ENCODE data around the gene IGFBPL1.
"Not testable (repeated sequence)": the region's sequence is repeated elsewhere in the genome, so short reads cannot be mapped to it uniquely, and the experiment has no call there.

The IGFBPL1 gene

GRCh38 chr9:38423973-38424843, at the start of gene IGFBPL1:
Gene IGFBPL1 (minus strand): TSS chr9:38424454. CDS start chr9:38424424, 30 bp downstream.
- DNase-seq: peak; percentile 41

GRCh38 chr9:38472583-38473249, 48.5 kb upstream of the IGFBPL1 start:
- DNase-seq: not testable (repeated sequence)

- no peak for DNase-seq
These were observed 43.1 kb upstream of the IGFBPL1 start for GRCh38 chr9:38467404-38467803.

- DNase-seq: no peak
These were observed 29.6 kb upstream of the IGFBPL1 start for GRCh38 chr9:38453835-38454234.

- DNase-seq: no peak
These were observed 26.9 kb upstream of the IGFBPL1 start for GRCh38 chr9:38451162-38451561.

GRCh38 chr9:38447703-38448102, 23.4 kb upstream of the IGFBPL1 start:
- DNase-seq: no peak

GRCh38 chr9:38445154-38446043, 21.1 kb upstream of the IGFBPL1 start:
- no peak for DNase-seq

GRCh38 chr9:38443597-38443996, 19.3 kb upstream of the IGFBPL1 start:
- no peak for DNase-seq

- DNase-seq: no peak
These were observed 18.9 kb upstream of the IGFBPL1 start for GRCh38 chr9:38443181-38443580.

- DNase-seq: no peak
These were observed 18.3 kb upstream of the IGFBPL1 start for GRCh38 chr9:38442473-38443096.

- no peak for DNase-seq
These were observed 17.3 kb upstream of the IGFBPL1 start for GRCh38 chr9:38441347-38442085.

- no peak for DNase-seq
These were observed 16.3 kb upstream of the IGFBPL1 start for GRCh38 chr9:38440516-38440915.

- no peak for DNase-seq
These were observed 15.7 kb upstream of the IGFBPL1 start for GRCh38 chr9:38439916-38440301.

GRCh38 chr9:38439291-38439915, 15.1 kb upstream of the IGFBPL1 start:
- no peak for DNase-seq

GRCh38 chr9:38437193-38437823, 13.1 kb upstream of the IGFBPL1 start:
- DNase-seq: no peak

GRCh38 chr9:38436708-38437107, 12.5 kb upstream of the IGFBPL1 start:
- DNase-seq: no peak

- DNase-seq: no peak
These were observed 11.3 kb upstream of the IGFBPL1 start for GRCh38 chr9:38435521-38435920.

GRCh38 chr9:38434853-38435252, 10.6 kb upstream of the IGFBPL1 start:
- DNase-seq: no peak

- DNase-seq: no peak
These were observed 10.1 kb upstream of the IGFBPL1 start for GRCh38 chr9:38434365-38434764.

GRCh38 chr9:38432922-38433510, 8.8 kb upstream of the IGFBPL1 start:
- DNase-seq: peak; percentile 30

GRCh38 chr9:38431116-38431515, 6.9 kb upstream of the IGFBPL1 start:
- DNase-seq: no peak

Measured in NCI-H526 treated with DMSO at 0.1 percent for 48 hours (cell line).